NK-92 (cell line): ENCODE data around the gene ATIC.

Source experiments
- DNase-seq: peaks from one replicate; lab custom pipeline; 2025; ENCODE audit not compliant: unreplicated experiment; lab: John Stamatoyannopoulos, UW

ATIC gene

DNA sequence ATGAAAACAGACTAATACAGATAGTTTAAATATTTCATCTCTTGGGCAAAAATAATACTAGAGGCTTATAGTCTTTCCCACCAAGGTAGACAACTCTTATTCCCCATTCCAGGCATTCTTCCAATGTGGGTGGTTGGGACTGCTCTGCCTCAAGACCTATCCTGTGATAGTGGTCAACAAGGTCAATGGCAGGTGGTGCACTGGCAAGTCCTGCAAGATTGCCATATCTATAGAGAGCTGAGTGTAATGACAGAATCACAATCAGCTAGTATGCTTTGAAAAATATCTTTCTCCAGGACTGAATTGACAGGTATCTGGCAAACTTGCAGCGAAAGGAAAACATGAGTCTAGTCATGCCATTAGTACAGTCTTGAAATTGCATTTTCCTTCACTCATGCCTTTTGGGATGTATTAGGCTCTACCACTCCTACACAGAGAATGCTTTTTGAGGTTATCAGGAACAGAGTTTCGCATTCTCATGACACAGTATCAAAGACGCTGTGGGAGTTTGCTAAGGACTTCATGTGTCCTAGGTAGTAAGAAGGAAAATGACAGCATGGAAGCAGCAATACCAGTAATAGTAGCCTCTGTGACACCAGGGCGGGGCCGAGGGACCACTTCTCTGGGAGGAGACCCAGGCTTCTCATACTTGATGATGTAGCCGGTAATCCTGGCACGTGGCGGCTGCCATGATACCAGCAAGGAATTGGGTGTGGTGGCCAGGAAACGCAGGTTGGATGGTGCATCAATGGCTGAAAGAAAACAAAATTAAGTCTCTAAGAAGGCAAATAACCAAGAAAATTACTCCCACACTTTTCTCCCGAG is 63.0 kb downstream of the ATIC start:
- DNase-seq = no peak

DNA sequence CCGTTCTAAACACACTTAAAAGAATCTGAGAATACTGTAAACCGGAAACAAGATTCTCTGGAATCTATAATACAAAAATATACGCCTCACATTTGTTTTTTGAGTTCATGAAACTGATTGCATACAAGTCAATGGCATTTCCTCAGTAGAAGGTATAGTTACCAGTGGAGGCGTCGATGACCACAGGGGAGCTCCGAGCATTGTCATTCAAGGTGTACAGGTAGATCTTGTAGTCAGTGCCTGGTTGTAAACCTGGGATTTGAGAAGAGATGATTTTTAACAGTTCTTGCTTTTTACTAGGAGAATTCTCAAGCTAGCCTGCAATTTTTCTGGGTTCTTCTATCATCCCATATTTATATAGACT is 63.6 kb downstream of the ATIC start:
- DNase-seq = no peak

DNA sequence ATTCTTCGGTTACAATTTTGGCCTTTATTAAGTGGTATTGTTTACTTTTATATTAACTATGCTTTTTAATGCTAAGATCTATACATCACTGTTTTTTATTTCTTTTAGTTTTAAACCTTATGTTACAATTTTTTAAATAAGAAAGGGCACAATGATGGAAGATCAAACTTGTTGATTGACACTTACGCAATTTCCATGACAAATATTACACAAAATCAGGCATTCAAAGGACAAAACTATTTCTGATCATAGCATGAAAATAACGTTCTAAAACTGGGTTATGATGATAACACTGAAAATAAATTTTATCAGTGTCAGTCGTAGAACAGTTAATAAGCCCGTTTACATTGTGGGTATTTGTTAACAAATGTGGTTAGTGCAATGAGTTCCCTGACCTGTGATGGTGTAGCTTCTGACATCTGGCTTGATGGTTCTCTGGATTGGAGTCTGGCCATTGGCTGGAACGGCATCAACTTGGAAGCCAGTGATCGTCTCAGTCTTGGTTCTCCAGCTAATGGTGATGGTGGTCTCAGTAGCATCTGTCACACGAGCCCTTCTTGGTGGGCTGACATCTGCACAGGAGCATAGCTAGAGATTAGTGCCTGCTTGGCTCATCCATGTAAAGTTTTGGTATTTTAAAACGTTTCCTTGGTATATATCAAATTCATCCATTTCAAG is 64.4 kb downstream of the ATIC start:
- no peak for DNase-seq

DNA sequence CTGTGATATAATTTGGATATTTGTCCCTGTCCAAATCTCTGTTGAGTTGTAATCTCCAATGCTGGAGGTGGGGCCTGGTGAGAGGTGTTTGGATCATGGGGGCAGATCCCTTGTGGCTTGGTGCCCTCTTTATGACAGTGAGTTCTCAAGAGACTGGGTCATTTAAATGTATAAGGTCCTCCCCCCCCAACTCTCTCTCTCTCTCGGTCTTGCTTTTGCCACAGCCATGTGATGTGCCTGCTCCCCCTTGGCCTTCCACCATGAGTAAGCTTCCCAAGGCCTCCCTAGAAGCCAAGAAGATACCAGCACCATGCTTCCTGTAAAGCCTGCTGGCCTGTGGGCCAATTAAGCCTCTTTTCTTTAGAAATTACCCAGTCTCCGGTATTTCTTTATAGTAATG is 65.4 kb downstream of the ATIC start:
- DNase-seq = no peak

DNA sequence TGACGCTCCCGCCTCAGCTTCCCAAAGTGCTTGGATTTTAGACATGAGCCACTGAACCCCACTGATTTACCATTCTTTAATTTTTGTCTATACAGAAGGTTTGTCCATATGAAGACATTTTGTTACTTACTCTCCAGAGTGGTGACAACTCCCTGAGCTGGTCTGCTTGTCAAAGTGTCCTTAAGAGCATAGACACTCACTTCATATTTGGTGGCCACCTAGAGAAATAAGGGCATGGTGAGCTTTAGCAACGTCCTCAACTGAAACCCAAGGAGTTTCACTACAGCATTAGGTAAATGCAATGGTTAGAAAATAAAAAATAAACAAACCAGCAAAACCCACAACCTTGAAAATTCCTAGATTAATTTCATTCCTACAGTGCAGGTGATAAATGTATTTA is 66.2 kb downstream of the ATIC start:
- no peak for DNase-seq

DNA sequence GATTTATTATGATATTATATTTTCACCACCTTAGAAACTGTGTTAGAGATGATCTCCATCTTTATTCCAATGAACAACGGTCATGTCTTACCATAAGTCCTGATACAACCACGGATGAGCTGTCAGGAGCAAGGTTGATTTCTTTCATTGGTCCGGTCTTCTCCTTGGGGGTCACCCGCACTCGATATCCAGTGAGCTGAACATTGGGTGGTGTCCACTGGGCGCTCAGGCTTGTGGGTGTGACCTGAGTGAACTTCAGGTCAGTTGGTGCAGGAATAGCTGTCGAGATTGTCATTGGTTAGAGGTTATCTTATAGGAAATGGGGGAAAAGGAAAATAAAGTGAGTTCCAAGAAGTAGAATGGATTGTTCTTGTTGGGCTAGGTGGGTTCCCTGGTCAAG is 67.2 kb downstream of the ATIC start:
- DNase-seq = no peak

DNA sequence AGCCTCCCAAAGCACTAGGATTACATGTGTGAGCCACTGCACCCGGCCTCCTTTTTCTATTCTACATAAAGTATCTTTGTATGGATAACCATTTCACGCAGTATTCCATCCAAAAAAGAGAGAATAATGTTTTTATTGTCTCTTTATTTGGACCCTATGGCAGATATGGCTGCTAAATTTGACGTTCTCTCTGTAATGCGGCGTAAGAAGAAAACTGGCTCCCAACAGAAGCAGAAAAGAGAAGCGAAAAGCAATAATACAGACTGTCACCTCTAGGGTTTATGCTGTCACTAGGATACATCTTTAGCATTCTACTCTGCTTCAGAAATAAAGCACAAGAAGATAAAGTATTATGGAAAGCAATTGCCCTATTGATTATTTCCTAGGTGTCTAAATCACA is 68.1 kb downstream of the ATIC start:
- DNase-seq = no peak

DNA sequence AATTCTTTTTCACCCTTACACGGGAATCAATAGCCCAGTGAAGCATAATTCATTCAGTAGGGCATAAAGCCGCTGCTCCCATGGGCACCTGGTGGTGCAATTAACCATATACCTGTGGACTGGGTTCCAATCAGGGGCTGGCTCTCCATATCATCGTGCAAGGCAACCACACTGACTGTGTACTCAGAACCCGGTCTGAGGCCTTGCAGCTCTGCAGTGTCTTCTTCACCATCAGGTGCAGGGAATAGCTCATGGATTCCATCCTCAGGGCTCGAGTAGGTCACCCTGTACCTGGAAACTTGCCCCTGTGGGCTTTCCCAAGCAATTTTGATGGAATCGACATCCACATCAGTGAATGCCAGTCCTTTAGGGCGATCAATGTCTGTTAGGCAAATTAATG is 68.8 kb downstream of the ATIC start:
- no peak for DNase-seq

DNA sequence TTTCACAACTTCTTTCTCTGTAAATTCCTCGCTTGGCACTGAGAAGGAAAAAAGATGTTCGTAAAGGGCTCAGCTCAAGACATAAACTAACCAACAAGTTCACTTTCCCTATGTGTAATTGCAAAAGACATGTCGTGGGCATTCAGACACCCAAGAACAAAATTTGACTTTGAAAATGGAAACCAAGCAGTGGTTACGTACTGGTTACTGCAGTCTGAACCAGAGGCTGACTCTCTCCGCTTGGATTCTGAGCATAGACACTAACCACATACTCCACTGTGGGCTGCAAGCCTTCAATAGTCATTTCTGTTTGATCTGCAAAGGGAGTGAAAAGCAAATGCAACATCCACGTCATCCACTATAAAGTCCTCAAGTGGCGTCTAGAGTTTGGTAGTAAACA is 70.2 kb downstream of the ATIC start:
- no peak for DNase-seq

DNA sequence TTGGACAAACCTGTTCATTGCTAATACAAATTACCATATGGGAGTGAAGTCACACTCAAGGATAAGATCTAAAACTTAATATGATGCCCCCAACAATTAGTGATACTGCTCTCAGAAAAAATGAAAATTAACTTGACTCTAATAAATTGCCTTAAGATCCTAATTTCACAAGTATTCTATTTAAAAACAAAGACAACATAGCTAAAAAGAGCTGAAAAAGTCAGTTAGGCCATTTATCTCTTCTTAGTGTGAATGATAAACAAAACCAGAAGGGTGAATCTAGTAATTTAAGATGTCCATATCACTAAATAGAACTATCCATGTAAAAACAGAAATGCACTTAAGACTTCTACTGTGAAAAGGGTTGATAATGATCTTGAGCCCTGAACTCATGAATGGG is 70.6 kb downstream of the ATIC start:
- DNase-seq = no peak

DNA sequence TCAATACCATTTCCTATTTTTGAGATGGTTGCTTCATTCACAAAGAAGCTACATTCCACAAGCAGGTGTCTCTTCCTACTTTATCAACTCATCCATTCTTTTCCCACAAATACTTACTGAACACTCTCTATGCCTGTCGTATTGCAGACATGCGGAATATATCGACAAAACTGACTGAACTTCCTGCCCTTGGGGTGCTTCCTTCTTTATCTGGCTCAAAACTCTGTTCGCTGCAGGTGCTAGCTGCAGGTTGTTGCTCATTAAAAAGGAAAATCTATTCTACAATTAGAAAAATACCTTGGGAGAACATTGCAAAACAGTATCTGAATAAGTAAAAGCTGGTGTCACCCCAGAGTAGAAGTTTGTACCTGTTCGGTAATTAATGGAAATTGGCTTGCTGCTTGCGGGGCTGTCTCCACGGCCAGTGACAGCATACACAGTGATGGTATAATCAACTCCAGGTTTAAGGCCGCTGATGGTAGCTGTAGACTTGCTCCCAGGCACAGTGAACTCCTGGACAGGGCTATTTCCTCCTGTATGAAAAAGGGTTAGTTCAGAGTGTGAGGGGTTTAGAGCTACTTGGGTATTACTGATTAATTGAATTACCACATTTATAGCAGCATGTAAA is 71.9 kb downstream of the ATIC start:
- DNase-seq = no peak

DNA sequence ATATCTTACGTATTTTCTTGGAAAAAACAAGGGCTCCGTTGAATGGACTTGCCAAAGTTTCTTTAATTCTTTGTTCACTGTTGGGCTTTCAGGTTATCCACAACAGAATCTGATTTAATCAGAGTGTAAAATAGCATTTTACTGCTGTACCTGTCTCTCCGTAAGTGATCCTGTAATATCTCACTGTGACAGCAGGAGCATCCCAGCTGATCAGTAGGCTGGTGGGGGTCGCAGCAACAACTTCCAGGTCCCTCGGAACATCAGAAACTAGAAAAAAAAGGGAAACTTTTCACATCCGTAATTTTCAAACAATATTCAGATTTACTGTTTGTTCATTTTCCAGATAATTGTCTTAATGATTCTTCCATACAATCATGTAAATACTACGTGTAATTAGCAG is 72.9 kb downstream of the ATIC start:
- no peak for DNase-seq

DNA sequence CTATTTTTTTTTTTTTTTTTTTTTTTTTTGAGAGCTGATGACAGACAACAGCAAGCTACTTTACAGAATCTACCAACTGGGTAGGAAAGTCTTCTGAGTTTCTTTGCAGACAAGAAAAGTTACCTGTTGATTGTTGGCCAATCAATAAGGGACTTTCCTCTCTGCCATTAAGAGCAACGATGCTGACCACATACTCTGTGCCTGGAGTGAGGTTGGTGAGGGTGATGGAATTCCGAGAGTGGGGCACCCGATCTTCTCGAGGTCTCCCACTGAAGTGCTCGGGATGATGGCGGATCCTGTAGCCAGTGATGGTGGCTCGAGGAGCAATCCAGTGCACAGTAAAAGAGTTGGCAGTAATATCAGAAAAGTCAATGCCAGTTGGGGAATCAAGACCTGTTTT is 74.7 kb downstream of the ATIC start:
- DNase-seq = no peak

DNA sequence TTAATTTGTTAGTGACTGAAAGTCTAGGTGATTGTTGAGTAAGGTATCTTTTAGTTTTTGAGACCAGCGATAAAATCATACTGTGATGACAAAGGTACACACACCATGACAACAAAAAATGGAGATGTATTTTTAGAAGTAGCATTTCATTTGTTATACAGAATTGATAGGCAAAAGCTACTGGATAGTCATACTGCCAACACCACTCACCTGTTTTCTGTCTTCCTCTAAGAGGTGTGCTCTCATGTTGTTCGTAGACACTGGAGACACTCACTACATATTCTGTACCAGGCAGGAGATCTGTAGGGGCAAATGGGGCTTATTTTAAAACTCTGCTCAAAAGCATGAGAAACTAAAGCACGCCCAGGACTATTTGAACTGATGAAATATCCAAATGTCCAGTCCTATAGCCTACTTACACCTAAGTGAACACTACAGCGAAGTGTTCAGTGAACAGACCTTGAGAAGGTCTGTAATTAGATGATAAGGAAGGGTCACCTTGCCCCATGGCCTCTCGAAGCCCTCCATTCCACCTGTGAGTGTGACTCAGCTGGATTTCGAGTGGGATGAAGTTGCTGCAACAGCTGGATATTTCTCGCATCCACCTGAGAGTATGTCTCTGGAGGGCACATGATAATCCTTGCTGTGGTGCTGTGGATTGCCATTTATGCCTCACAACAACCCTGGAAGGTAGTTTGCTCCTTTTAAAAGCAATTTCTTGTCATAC is 76.3 kb downstream of the ATIC start:
- no peak for DNase-seq

DNA sequence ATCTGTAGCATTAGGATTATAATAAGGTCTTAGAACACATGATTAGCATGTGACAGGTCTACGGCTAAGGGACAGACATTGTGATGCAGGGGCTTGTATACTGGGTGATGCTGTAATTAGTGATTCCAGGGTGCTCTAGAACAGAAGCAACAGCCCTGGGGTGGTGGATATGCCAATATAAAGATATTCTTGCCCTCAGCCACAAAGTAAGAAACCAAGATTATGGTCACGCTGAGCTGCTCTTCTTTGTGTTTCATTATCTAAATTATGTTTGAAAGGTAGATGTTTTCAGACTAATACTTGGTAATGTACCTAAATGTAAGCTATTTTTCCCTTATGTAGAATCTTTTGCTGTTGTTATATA is 78.7 kb downstream of the ATIC start:
- DNase-seq = no peak

DNA sequence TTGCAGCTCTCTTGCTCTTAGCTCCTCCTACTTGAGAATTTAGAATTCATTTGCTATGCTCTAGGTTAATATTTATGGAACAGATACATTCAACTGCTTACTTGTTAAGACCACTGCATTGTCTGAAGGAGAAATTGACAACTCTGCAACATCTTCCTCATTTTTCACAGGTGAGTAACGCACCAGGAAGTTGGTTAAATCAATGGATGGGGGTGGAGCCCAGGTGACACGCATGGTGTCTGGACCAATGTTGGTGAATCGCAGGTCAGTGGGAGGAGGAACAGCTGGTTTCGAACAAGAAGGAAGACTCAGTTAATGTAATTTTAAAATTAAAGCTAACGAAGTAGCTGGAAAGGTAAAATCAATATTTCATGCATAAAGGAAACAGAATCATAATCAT is 79.7 kb downstream of the ATIC start:
- DNase-seq = no peak

DNA sequence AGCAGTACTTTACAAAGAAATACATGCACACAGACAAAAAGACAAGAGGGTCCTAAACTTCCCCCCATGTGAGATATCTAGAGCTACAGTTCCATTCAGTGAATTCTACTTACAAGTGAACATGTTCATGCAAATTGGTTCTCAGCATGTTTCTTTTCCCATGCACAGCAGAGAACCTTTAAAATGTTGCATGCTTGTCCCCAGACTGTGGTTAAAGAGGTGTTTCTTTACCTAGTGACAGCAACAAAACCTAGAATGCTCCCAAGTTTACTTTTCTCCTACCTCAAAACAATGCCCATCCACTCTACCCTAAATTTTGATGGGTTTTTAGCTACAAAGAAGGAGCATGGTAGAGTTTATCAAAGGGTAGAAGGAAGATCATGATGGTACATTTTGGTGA is 80.3 kb downstream of the ATIC start:
- no peak for DNase-seq

DNA sequence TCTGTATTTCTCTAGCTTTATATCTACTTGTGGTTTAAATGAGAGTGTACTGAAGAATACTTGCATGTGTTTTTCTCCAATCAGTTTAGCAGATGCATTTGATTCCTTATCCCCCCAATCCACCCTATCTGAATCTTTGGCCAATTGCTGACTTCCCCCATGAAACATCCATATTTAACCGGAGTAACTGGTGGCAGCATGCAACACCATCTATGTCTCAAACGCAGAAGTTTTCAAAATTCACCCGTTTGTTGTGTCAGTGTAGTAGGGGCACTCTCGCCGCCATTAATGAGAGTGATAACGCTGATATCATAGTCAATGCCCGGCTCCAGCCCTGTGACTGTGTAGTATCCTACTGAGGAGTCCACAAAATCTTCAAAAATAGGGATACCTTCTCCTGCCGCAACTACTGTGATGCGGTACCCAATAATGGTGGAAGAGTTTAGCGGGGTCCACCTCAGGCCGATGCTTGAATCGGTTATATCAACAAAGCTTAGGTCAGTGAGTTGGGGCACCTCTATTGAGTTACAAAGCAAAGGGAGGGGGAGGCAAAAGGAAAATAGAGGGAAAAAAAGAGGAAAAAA is 80.9 kb downstream of the ATIC start:
- DNase-seq = no peak

DNA sequence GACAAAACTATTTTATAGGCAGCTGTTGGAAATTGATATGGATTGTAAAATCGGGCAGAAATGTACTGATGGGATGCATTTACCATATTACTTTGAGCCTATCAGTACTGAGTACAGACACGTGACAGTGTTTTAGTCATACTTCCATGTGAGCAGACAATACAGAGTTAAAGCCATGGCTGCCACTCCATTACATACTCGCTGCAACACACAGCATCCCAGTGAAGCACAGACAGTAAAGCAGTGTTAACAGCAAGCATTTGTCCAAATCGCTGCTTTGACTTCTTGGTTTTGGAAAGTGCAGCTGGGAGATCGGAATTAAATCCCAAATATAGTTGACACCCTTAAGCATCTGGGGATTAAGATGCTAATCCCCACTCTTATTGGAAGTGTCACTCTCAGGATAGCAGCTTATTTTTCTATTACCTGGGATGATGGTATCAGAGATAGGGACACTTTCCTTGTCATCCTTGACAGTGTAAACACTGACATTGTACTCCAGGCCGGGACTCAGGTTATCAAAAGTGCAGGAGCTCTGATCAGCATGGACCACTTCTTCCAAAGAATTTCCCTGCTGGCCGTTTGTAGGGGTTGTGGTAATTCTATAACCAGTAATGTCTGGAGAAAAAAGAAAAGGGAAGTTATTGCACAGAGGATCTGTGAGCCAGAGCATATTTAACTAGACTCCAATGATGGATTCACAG is 82.4 kb downstream of the ATIC start:
- DNase-seq = no peak

DNA sequence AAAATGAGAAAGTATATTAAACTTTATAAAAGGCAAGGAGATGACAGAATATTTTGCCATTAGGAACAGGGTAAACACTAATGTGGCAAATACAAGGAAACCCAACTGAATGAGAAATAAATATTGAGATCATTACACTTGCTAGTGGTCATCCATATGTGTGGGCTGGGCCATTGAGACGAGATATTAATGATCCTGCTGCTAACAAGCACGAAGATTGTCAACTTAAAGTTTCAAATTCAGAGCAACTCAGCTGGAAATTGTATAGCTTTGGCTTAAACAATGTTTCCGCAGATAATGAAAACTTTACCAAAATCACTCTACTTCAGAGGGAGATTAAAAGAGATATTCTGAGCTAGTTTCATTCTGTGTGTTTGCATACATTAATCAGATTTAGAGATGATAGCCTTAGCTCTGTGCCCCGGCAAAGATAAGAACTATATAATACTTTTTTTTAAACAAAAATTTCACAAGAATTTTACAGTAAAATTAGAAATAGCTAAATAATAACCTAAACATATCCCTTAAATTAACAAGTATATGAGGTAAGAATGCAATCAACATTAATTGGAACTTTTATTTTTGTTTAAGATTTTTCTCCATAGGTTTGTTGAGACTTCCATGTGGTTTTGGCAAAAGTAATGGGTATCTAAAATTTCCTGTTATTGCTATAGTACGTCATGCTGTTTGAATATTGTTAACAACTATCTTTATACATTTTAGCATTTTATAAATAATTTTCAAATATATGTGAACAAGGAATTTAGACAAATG is 84.0 kb downstream of the ATIC start:
- DNase-seq = no peak
